GM19463 (cell line): Measurements from ENCODE around the gene MRPL50.
A peak's percentile ranks its signal among the peaks of the same experiment; 100 is the strongest.
"Not testable (repeated sequence)": the region's sequence is repeated elsewhere in the genome, so short reads cannot be mapped to it uniquely, and the experiment has no call there.

Experiments
- ATAC-seq: cut with Tn5 transposase; IDR thresholded peaks from one replicate; pipeline ENCODE4 v1.9.1; 2021; ENCODE audit warnings: mild to moderate bottlenecking, moderate library complexity; ENCODE audit not compliant: unreplicated experiment

The MRPL50 gene

GRCh38 chr9:101418518-101419430 lies 20.4 kb upstream of the MRPL50 start:
- ATAC-seq, result no peak

- no peak for ATAC-seq
These were observed 19.6 kb upstream of the MRPL50 start for GRCh38 chr9:101417977-101418376.

GRCh38 chr9:101417389-101417788 lies 19.0 kb upstream of the MRPL50 start:
- no peak for ATAC-seq

GRCh38 chr9:101415578-101415977 lies 17.2 kb upstream of the MRPL50 start:
- ATAC-seq, result no peak

- ATAC-seq, result no peak
These were observed 16.4 kb upstream of the MRPL50 start for GRCh38 chr9:101414839-101415238.

- ATAC-seq, result no peak
These were observed 10.7 kb upstream of the MRPL50 start for GRCh38 chr9:101409079-101409477.

- ATAC-seq, result no peak
These were observed 10.1 kb upstream of the MRPL50 start for GRCh38 chr9:101408374-101409078.

GRCh38 chr9:101403516-101404285 lies 5.3 kb upstream of the MRPL50 start:
- no peak for ATAC-seq

GRCh38 chr9:101400120-101400519 lies 1.7 kb upstream of the MRPL50 start:
- ATAC-seq, result no peak

GRCh38 chr9:101399643-101399970 lies 1.2 kb upstream of the MRPL50 start:
- no peak for ATAC-seq

- no peak for ATAC-seq
These were observed 668 bp upstream of the MRPL50 start for GRCh38 chr9:101398930-101399642.

- ATAC-seq, result no peak
These were observed 711 bp downstream of the MRPL50 start for GRCh38 chr9:101397746-101398067.

- no peak for ATAC-seq
These were observed 3.7 kb downstream of the MRPL50 start for GRCh38 chr9:101394687-101395086.

GRCh38 chr9:101393135-101393534 lies 5.3 kb downstream of the MRPL50 start:
- no peak for ATAC-seq

GRCh38 chr9:101388507-101388993 lies 9.9 kb downstream of the MRPL50 start:
- no peak for ATAC-seq

GRCh38 chr9:101387871-101388506 lies 10.4 kb downstream of the MRPL50 start:
- ATAC-seq, result peak; percentile 73

- ATAC-seq, result not testable (repeated sequence)
These were observed 13.4 kb downstream of the MRPL50 start, which contains the start of gene BAAT for GRCh38 chr9:101384873-101385536. BAAT (minus strand) TSS chr9:101385006; CDS start chr9:101371404, 13,602 bp downstream.

GRCh38 chr9:101383361-101383760 lies 15.1 kb downstream of the MRPL50 start:
- ATAC-seq, result no peak

- ATAC-seq, result no peak
These were observed 16.5 kb downstream of the MRPL50 start for GRCh38 chr9:101381833-101382342.
